Fibroblast of skin of right quadriceps (primary cell): ENCODE measurements around the gene RNF10.
"Not testable (repeated sequence)": the region's sequence is repeated elsewhere in the genome, so short reads cannot be mapped to it uniquely, and the experiment has no call there.

ENCODE experiments used
- DNase-seq: peaks from one replicate; pipeline ENCODE4 v3.0.0-alpha.2; 2013

The RNF10 gene

DNA sequence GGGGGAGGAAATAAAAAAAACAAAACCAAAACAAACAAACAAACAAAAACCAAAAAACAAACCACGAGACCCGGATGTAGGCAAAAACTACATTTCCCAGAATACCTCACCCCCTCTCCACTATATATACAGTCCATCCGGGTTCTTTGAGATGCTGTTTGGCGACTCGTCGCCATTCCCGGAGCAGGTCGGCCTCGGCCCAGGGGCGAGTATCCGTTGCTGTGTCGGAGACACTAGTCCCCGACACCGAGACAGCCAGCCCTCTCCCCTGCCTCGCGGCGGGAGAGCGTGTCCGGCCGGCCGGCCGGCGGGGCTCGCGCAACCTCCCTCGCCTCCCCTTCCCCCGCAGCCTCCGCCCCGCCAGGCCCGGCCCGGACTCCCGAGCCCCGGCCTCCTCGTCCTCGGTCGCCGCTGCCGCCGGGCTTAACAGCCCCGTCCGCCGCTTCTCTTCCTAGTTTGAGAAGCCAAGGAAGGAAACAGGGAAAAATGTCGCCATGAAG is at the start of gene RNF10:
Gene RNF10 (plus strand): TSS at position 154 of the 500 bp plus-strand sequence. CDS start 456 bp downstream, outside the sequence.
- peak; percentile 90 for DNase-seq

- no peak for DNase-seq
These were observed 47.9 kb upstream of the RNF10 start for GRCh38 chr12:120485961-120486881.

GRCh38 chr12:120487552-120487951 is 46.6 kb upstream of the RNF10 start:
- DNase-seq = not testable (repeated sequence)

GRCh38 chr12:120488057-120488640 is 46.0 kb upstream of the RNF10 start:
- DNase-seq = no peak

GRCh38 chr12:120489018-120489417 is 45.1 kb upstream of the RNF10 start:
- DNase-seq = peak; percentile 53

DNA sequence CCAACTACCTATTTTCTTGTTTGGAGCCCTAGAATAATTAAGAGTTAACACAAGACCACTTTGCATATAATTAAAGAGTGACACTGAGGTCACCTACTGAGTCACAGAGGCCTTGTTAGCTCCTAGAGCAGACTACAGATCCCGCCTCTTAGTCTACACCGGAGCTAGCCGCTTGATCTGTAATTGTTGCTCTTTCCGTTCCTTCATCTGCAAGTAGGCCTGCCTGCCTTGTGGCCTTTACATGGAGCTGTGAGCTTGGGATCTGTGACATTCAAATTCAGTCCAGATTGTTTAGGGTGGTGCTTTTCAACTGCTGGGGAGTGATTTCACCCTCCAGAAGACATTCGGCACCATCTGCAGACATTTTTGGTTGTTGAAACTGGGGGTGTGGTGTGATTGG is 43.8 kb upstream of the RNF10 start:
- no peak for DNase-seq

DNA sequence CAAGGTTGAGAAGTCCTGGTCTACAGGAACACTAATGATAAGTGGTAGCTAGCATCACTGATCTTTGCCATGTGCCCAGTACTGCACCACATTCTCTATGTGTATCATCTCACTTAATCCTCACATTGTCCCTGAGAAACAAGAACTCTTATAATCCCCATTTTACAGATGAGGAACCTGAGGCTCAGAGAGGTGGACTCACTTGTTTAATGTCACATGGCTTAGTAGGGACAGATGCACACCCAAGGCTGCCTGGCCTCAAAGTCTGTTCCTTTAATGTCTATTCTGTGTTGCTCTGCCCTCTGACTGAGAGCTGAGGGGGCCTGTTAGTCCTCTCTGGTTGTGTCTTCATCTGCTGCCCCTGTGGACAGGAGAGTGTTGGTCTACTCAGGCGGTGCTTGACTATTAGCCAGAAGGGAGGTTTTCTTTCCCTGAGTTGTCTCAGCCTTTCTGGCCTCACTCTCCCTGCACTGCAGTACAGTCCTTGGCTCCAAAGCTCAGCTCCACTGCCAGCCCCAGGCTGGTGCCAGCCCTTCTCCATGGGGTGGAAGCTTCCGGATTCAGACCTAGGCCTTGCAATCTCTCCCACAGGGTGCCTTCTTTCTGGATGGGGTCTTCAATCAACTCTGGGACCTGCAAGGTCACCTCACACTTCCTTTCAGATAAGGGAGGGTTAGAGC is 43.2 kb upstream of the RNF10 start:
- DNase-seq = no peak

- no peak for DNase-seq
These were observed 38.9 kb upstream of the RNF10 start for GRCh38 chr12:120495186-120495730.

DNA sequence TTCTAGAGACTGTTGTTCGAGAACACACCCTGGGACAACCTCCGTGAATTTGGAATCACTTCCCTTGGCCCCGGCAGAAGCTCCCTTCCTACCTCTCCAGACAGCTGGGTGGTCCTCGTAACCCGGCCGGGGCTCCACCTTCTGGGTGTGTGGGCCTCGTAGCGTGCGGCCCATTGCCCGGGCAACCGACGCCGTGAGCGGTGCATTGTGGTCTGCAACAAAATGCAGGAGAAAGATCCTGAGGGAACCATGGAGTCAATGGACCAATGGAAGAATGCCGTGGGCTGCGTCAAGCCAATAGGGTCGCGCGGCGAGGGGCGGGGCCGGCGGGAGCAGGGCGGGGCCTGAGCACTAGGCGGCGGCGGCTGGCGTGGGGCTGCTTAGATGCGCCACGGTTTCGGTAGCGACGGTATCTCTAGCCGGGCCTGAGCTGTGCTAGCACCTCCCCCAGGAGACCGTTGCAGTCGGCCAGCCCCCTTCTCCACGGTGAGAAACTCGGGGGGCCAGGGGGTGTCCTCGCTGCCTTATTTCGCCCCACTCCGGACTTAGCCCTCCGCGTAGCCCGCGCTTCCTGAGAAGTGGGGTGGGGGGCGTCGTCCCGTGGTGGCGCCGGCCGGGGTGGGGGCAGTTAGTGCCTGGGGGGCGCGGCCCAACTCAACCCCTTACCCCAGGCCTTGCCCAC is 38.3 kb upstream of the RNF10 start, which contains the start of gene DYNLL1:
Gene DYNLL1 (plus strand): TSS at position 383 of the 682 bp plus-strand sequence. CDS start 309 bp downstream, outside the sequence.
- peak; percentile 96 for DNase-seq

- peak; percentile 40 for DNase-seq
These were observed 37.5 kb upstream of the RNF10 start for GRCh38 chr12:120496413-120497340.

- DNase-seq = no peak
These were observed 36.5 kb upstream of the RNF10 start for GRCh38 chr12:120497524-120498150.

DNA sequence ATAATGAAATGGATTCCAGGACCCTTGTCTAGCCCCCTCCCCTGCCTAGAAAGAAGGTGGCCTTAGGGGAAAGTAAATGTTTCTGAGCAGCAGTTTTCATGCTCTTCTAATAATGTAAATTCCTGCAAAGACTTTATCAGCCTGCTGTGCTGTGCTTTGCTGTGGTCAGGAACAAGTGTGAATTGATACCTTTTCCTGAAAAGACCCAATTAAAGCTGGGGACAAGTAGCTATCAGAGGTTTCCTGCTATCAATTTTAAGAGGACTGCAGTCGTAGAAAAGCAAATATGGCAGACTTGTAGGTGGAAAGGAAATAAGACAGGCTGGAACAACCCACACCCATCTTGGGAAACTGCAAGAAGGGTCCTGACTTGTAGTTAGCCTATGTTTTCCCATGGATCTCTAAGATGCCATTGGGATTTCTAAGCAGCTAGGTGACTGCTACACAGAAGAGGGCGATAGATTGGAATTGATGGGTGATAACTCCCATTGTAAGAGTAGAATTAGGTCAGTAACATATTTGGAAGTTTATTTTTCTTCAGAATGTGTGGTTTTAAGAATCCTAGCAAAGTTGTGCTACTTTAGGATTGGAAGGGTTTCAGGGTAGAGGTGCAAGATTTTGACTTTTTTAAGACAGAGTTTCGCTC is 35.2 kb upstream of the RNF10 start:
- no peak for DNase-seq

- no peak for DNase-seq
These were observed 33.6 kb upstream of the RNF10 start for GRCh38 chr12:120500581-120500980.

DNA sequence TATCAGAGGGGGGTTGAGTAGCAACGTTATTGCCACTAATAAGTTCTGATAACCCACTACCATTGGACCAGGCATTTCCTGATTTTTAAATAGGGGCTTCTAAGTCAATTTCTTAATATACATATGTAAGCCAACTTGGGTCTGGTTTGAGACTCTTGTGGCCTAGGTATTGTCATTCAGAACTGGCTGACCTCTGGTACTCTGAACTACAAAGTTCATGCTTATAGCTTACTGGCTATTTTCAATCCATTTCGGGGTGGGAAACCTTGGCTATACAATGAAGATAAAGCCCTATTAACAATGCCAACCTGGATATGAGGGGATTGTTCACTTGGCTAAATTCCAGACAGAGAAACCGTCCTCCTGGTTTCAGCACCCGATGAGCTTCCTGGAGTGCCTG is 29.6 kb upstream of the RNF10 start:
- DNase-seq = no peak

DNA sequence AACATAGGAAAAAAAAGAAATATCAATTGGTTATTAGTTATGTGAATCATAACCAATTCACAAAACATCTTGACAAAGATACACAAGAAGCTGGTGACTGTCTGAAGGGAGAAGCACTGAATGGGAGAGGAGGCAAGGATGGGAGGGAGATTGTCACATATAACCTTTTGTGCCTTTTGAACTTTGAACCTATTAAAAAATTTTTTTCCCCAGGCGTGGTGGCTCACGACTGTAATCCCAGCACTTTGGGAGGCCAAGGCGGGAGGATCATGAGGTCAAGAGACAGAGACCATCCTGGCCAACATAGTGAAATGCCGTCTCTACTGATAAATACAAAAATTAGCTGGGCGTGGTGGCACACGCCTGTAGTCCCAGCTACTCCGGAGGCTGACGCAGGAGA is 25.6 kb upstream of the RNF10 start:
- DNase-seq = no peak

DNA sequence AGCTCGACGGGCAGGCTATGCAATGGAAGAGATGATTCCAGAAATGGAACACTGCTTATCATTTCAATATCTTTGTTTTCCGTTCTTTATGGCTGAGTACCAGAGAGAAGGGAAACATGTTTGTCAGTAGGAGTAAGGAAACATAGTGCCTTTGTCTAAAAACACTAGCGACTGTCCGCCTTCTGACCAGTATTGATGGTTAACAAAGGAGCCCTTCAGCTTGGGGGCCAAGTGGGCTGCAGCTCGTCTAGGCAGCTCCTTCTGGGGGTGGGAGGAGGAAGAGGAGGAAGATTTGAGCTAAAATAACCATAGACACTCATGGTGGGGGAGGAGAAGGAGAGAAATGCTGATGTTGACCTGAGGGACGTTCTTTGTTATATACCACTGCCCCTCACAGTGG is 20.2 kb upstream of the RNF10 start:
- no peak for DNase-seq

DNA sequence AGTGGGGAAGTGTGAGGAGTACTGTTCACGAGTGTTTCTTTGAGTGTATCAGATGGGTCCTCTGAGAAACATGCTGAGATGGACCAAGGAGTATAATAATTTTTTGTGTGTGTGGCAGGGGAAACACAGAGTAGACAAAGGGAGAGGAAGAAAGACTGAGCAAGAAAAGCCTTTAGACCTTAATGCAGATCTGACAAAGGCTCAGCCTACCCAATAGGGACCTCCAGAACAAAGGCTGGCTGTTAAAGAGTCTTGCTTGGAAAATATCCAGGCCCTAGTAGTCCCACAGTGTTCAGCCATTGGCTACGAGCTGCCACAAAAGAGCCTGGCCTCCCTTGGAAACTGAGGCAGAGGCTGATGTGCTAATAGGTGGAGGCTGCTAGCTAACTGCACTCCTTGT is 18.7 kb upstream of the RNF10 start:
- no peak for DNase-seq

GRCh38 chr12:120519324-120519723 is 14.8 kb upstream of the RNF10 start:
- not testable (repeated sequence) for DNase-seq

DNA sequence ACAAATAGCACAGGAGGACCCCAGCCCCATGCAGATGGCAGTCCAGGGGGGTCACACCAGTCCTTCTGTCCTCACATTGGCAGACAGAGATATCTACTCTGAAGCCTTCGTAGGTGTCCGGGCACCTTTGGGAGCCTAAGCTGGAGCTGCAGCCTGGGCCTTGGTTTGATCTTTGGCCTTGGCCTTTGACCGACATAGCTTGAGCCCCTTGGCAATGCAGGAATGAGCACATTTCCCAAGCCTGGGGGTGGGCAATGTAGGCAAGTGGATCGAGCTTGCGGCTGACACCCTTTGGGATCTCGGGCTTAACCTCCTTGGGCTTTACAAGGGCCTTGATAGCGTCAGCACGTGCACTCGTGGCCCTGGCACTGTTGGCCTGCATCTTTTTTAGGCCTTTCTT is 11.6 kb upstream of the RNF10 start:
- no peak for DNase-seq

DNA sequence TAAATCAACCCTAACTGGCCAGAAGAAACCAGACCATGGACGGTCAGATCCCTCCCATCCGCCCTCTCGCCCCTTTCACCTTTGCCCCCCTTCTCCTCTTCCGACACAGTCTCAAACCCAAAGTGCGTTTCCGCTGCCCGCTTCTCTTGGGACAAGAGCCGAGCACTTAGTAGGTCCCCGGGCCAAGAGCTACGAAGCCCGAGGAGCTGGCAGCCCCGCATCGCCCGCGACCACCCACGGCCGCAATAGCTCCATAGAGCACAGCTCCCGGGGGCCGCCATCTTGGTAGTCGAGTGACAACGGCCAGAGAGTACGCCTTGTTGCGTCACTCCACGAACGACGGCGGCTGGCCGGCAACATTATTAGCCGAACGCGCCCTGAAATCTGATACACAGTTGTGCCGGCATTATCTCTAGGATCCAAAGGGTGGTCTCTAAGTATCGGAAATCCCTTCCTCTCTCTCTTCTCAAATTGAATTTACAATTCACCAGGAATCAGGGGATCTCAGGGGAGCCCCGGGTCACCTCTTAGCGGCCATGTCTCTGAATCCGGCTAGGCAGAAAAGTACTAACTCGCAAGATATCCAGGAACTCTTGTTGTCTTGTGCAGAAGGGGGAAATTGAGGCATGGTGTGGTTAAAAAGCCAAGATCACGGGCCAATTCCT is 5.2 kb upstream of the RNF10 start, which contains the start of gene COQ5:
Gene COQ5 (minus strand): TSS at position 298 of the 665 bp plus-strand sequence. CDS start 17 bp downstream, at position 281.
- DNase-seq = peak; percentile 88
